GM12878 (cell line): ENCODE data around the gene DNMT1. TPM values are rescaled to one million over a fixed set of nuclear protein-coding genes. Genes with fewer than 3 reads are reported as not detected.

Experiments used
- ATAC-seq: fragments of 200-7000 bp; cut with Tn5 transposase; 3 replicates; pipeline ENCODE4 v1.9.1; 2020; ENCODE audit warnings: mild to moderate bottlenecking, moderate library complexity
- BruUV-seq: library from RNA; stranded (reverse); fragments of 400-500 nt; replicated peaks from 2 replicates; lab custom pipeline; 2021; lab: Mats Ljungman, UMichigan
- CTCF ChIA-PET: fragments of 300-600 bp; sonication (Branson Sonifier 250); formaldehyde crosslinking; extraction: SDS; loops from one replicate; lab custom pipeline; 2021; ENCODE audit warnings: inconsistent platforms; lab: Yijun Ruan, JAX
- POLR2A ChIA-PET: fragments of 350-600 bp; formaldehyde crosslinking; extraction: SDS; loops from one replicate; lab custom pipeline; 2021; ENCODE audit warnings: inconsistent platforms; lab: Charles Lee
- RAD21 ChIA-PET: fragments of 300-600 bp; sonication (Branson Sonifier 250); formaldehyde crosslinking; loops from one replicate; lab custom pipeline; 2023; ENCODE audit warnings: antibody characterized with exemption; ENCODE audit not compliant: unreplicated experiment; lab: Charles Lee
- SMC1A ChIA-PET: fragments of 300-600 bp; sonication (Branson Sonifier 250); formaldehyde crosslinking; loops from one replicate; lab custom pipeline; 2023; ENCODE audit not compliant: unreplicated experiment, uncharacterized antibody; lab: Charles Lee
- DNase-seq: peaks from one replicate; pipeline ENCODE4 v3.0.0-alpha.2; 2011; ENCODE audit warnings: low read depth, low spot score
- FAIRE-seq: peaks from 3 replicates; lab custom pipeline; 2011; peaks lifted over from hg19 to GRCh38; lab: Jason Lieb, UNC
- H2AFZ ChIP-seq: 2 replicates; pipeline ENCODE4 v1.6.0; 2011; ENCODE audit warnings: low read depth, low read length, control low read depth; ENCODE audit not compliant: control insufficient read depth
- H3K27ac ChIP-seq: 2 replicates; pipeline ENCODE4 v1.5.1; 2011; ENCODE audit warnings: control low read depth; ENCODE audit not compliant: control insufficient read depth, insufficient read depth
- H3K27me3 ChIP-seq, 2 experiments: replicated peaks in 1 of 2; 2 replicates each; pipeline versions ENCODE4 v1.6.0 to v1.6.1; 2011; ENCODE audit warnings: low read length in 1 of 2; ENCODE audit not compliant: control insufficient read depth in 2 of 2, insufficient read depth in 2 of 2
- H3K36me3 ChIP-seq, 2 experiments: 2 replicates each; pipeline ENCODE4 v1.5.1; 2011; ENCODE audit warnings: low read length in 1 of 2; ENCODE audit not compliant: control insufficient read depth in 2 of 2, insufficient read depth in 2 of 2
- H3K4me1 ChIP-seq: 2 replicates; pipeline ENCODE4 v1.6.1; 2011; ENCODE audit warnings: mild to moderate bottlenecking, low read length, moderate library complexity, mixed read lengths; ENCODE audit not compliant: control insufficient read depth, insufficient read depth
- H3K4me2 ChIP-seq: 2 replicates; pipeline ENCODE4 v1.6.0; 2011; ENCODE audit warnings: control low read depth; ENCODE audit not compliant: control insufficient read depth, insufficient read depth
- H3K4me3 ChIP-seq: fragments of 200-600 bp; sonication (generic); 2 replicates; pipeline ENCODE4 v1.5.1; 2016
- H3K79me2 ChIP-seq: 2 replicates; pipeline ENCODE4 v1.6.0; 2011; ENCODE audit warnings: low read length; ENCODE audit not compliant: control insufficient read depth, insufficient read depth
- H3K9ac ChIP-seq: 2 replicates; pipeline ENCODE4 v1.8.0; 2011; ENCODE audit warnings: low read length, control low read depth, mixed read lengths; ENCODE audit not compliant: control insufficient read depth, insufficient read depth
- H3K9me3 ChIP-seq: replicated peaks from 3 replicates; pipeline ENCODE4 v1.5.1; 2011; ENCODE audit warnings: mild to moderate bottlenecking, low read length; ENCODE audit not compliant: control insufficient read depth, insufficient read depth
- H4K20me1 ChIP-seq: 2 replicates; pipeline ENCODE4 v1.6.0; 2011; ENCODE audit not compliant: control insufficient read depth, insufficient read depth
- CEBPB ChIP-seq, 2 experiments: fragments of 150-350 bp in 1 of 2; IDR thresholded peaks; 2 replicates each; pipeline ENCODE4 v1.6.1; 2012 to 2014; ENCODE audit warnings: low read depth in 2 of 2, low read length in 2 of 2, borderline replicate concordance in 1 of 2, inconsistent platforms in 1 of 2
- GABPA ChIP-seq: IDR thresholded peaks from 2 replicates; pipeline ENCODE4 v1.6.1; 2014; ENCODE audit warnings: antibody characterized with exemption, low read depth, mild to moderate bottlenecking, inconsistent platforms
- WGBS: methylation state at CpG from one replicate; pipeline ENCODE4 v1.1.6; 2016; ENCODE audit warnings: low lambda C conversion rate; ENCODE audit not compliant: insufficient replicate concordance, insufficient coverage; ENCODE audit errors: missing lambda C conversion rate; 5-methylcytosine and 5-hydroxymethylcytosine counted together
- in situ Hi-C: fragments of 300-500 bp; cut with MboI; formaldehyde crosslinking; loops from 9 replicates; pipeline ENCODE4 v1.14.3; 2018; ENCODE audit warnings: mixed read lengths
- intact Hi-C: fragments of 100-400 bp; cut with micrococcal nuclease; formaldehyde crosslinking; loops from one replicate; pipeline ENCODE4 v1.14.2; 2022; ENCODE audit not compliant: unreplicated experiment
- polyA plus RNA-seq, 11 experiments: library from polyadenylated mRNA; depleted of rRNA in 4 of 11; unstranded in 6 of 11; stranded (reverse) in 5 of 11; fragments of >200 nt; fragmentation: Nextera tagmentation in 4 of 11; fragmentation: Illumina TruSeq in 1 of 11; extraction: Ambion mirVana in 4 of 11; extraction: Trizol in 1 of 11; gene quantifications; 1 replicate in 1 of 11; 2 replicates in 10 of 11; pipeline versions ENCODE4 v1.2.1 to v1.2.3, GENCODE V29; 2011 to 2016; ENCODE audit warnings: inconsistent platforms in 2 of 11, missing spikeins in 2 of 11, low read depth in 1 of 11
- total RNA-seq, 4 experiments: library from RNA; depleted of rRNA in 3 of 4; stranded (reverse); fragments of >200 nt in 3 of 4; fragmentation: Illumina TruSeq in 1 of 4; extraction: Trizol in 1 of 4; gene quantifications; 2 replicates each; pipeline versions ENCODE4 v1.2.1 to v1.2.3, GENCODE V29; 2013 to 2021

The DNMT1 gene
- total and polyA plus RNA-seq, 10 of the 15 experiments (the other 5 are each of a cell fraction or from before 2014, with no cell fraction given), result 70.0 to 290 (median 133) TPM

DNA sequence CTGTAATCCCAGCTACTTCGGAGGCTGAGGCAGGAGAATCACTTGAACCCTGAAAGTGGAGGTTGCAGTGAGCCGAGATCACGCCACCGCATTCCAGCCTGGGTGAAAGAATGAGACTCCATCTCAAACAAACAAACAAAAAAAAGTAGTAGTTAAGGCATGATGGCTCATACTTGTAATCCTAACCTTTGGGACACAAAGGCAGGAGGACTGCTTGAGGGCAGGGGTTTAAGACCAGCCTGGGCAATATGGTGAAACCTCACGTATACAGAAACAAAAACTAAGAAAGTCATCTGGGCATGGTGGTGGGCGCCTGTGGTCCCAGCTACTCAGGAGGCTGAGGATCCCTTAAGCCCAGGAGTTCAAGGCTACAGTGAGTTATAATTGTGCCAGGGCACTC lies 1.8 kb downstream of the DNMT1 start:
- FAIRE-seq (no peak), ATAC-seq (no peak), DNase-seq (no peak)
- no peak for TF ChIP-seq GABPA
- ChIA-PET SMC1A (interaction anchor here (1.1 to 2.2 kb wide), 3 partner anchors 33 to 57 kb away, joined by 3 to 11 read pairs (median 4); no protein-coding TSS in a partner anchor), RAD21 (interaction anchor here (1.0 to 1.1 kb wide), 2 partner anchors 56 to 165 kb away, joined by 3 to 4 read pairs; no protein-coding TSS in a partner anchor), POLR2A (interaction anchor here (0.6 kb wide), 1 partner anchor 91 kb away, joined by 7 read pairs; no protein-coding TSS in a partner anchor), CTCF (interaction anchor here (1.1 to 2.0 kb wide), 3 partner anchors 15 to 78 kb away, joined by 3 to 7 read pairs (median 4); partner anchors contain the start of gene ICAM1)
- Histone ChIP-seq H2AFZ (no peak overlapping the region), H3K4me2 (peak overlapping the region; percentile 87), H3K4me1 (peaks cover 21% of the 10 kb centered on the region), H3K79me2 (peaks cover 64% of the 10 kb centered on the region), H3K9me3 (no peaks in the 10 kb centered on the region; the same call in 2 of the 3 replicates), H3K9ac (peak overlapping the region; percentile 99), H3K27ac (peak overlapping the region; percentile 91), H3K27me3 (no peaks in the 10 kb centered on the region), H4K20me1 (peaks cover 4% of the 10 kb centered on the region; the same call in 1 of the 2 replicates), H3K36me3 (peaks cover 2 to 10% of the 10 kb centered on the region in 2 experiments; a peak in 3 of 4 replicates), H3K4me3 (peak overlapping the region; percentile 100)
- 69% methylated on average over 6 of the region's 6 CpGs for WGBS
- intact Hi-C loops, result no loop called here
- no TSS peak for BruUV-seq
- in situ Hi-C loops, result no loop called here

DNA sequence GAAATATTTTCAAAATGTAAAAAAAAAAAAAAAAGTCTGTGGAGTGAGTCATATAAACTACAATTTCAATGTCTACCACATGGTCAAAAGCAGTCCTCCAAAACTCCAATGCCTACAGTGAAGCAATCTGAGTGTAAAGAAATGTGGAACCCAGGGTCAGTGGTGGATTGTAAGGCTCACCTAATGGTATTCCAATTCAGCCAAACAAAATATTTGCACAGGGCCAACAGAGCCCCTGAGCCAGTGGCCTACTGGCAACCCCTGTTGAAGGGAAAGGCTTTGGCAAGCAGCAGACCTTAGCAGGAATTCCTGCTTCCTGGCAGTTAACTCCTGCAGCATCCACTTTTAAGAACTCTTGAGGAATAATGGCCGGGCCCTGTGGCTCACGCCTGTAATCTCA lies 3.4 kb downstream of the DNMT1 start:
- Histone ChIP-seq H2AFZ (no peak overlapping the region), H3K4me1 (peaks cover 14% of the 10 kb centered on the region), H3K79me2 (peaks cover 77% of the 10 kb centered on the region), H4K20me1 (peaks cover 4% of the 10 kb centered on the region; the same call in 1 of the 2 replicates), H3K9me3 (no peaks in the 10 kb centered on the region; the same call in 2 of the 3 replicates), H3K27me3 (no peaks in the 10 kb centered on the region), H3K27ac (no peak overlapping the region), H3K4me3 (no peak overlapping the region; the same call in 1 of the 2 replicates), H3K9ac (no peak overlapping the region), H3K36me3 (peaks cover 2 to 17% of the 10 kb centered on the region in 2 experiments; a peak in 3 of 4 replicates), H3K4me2 (no peak overlapping the region)
- TF ChIP-seq CEBPB (IDR thresholded peaks at IDR 0.05; ENCODE audit: borderline replicate concordance in 1 of 2, low read depth in 2 of 2, low read length in 2 of 2), result no peak
- intact Hi-C loops, result no loop called here
- DNase-seq (no peak), ATAC-seq (no peak), FAIRE-seq (no peak)
- ChIA-PET POLR2A (no interaction called here), SMC1A (interaction anchor here (2.2 kb wide), 1 partner anchor 58 kb away, joined by 11 read pairs; no protein-coding TSS in a partner anchor), CTCF (interaction anchor here (0.8 to 2.0 kb wide), 3 partner anchors 35 to 67 kb away, joined by 3 to 7 read pairs (median 3); no protein-coding TSS in a partner anchor), RAD21 (no interaction called here)
- 95% methylated on average over 2 of the region's 2 CpGs for WGBS
- in situ Hi-C loops, result no loop called here
- TSS peak; percentile 12 for BruUV-seq
